ENCODE results near the gene DLK2. TPM values are rescaled to one million over a fixed set of nuclear protein-coding genes. Genes with fewer than 3 reads are reported as not detected.

DLK2 gene
- total RNA-seq, 1 experiment from 2014 or later: 30.2 TPM

DNA sequence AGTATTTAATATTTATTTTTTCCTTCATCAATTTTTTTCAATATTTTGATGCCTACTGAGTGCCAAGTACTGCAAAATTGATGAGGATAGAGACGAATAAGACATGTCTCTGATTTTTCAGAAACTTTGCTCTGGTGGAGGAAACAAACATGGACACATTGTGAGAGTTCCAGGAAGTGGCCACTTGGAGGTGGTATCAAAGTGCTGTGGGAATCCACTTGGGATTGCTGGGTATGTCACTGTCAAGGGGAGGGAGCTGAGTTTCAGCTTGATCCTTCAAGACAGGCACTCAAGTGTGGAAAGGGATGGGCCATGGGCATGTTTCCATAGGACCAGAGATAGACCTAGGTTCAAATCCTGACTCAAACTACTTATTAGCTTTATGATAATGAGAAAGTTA, 52.5 kb downstream of the DLK2 start:
- Mint-ChIP-seq H3K36me3 (ENCODE audit: insufficient read depth, unreplicated experiment) (no peaks in the 10 kb centered on the region), H3K27ac (ENCODE audit: low read depth, unreplicated experiment) (no peak overlapping the region), H3K9me3 (ENCODE audit: unreplicated experiment) (no peaks in the 10 kb centered on the region), H3K27me3 (ENCODE audit: insufficient read depth, unreplicated experiment) (no peaks in the 10 kb centered on the region), H3K4me1 (ENCODE audit: insufficient read depth, unreplicated experiment) (peaks cover 7% of the 10 kb centered on the region), H3K4me3 (ENCODE audit: unreplicated experiment) (no peak overlapping the region)
- peak; percentile 18 for DNase-seq (ENCODE audit: unreplicated experiment)
- CTCF ChIA-PET: interaction anchor here (0.5 kb wide), 1 partner anchor 19 kb away, joined by 3 read pairs; no protein-coding TSS in a partner anchor
- BruUV-seq (replicated peaks): no TSS peak
- intact Hi-C loops (cut with micrococcal nuclease): no loop called here
- POLR2A ChIA-PET: no interaction called here
- TF ChIP-seq, protein P1, sequence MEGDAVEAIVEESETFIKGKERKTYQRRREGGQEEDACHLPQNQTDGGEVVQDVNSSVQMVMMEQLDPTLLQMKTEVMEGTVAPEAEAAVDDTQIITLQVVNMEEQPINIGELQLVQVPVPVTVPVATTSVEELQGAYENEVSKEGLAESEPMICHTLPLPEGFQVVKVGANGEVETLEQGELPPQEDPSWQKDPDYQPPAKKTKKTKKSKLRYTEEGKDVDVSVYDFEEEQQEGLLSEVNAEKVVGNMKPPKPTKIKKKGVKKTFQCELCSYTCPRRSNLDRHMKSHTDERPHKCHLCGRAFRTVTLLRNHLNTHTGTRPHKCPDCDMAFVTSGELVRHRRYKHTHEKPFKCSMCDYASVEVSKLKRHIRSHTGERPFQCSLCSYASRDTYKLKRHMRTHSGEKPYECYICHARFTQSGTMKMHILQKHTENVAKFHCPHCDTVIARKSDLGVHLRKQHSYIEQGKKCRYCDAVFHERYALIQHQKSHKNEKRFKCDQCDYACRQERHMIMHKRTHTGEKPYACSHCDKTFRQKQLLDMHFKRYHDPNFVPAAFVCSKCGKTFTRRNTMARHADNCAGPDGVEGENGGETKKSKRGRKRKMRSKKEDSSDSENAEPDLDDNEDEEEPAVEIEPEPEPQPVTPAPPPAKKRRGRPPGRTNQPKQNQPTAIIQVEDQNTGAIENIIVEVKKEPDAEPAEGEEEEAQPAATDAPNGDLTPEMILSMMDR (IDR thresholded peaks at IDR 0.05; ENCODE audit: unreplicated experiment): no peak

GRCh38 chr6:43401730-43402129, 53.6 kb downstream of the DLK2 start:
- ChIA-PET CTCF (interaction anchor here (0.8 kb wide), 1 partner anchor 9 kb away, joined by 3 read pairs; no protein-coding TSS in a partner anchor), POLR2A (no interaction called here)
- no peak overlapping the region for H3K4me3 Mint-ChIP-seq (ENCODE audit: unreplicated experiment)
- DNase-seq (ENCODE audit: unreplicated experiment): no peak
- no TSS peak for BruUV-seq (replicated peaks)
- intact Hi-C loops (cut with micrococcal nuclease): no loop called here
- H3K36me3 Mint-ChIP-seq (ENCODE audit: insufficient read depth, unreplicated experiment): no peaks in the 10 kb centered on the region
- no peaks in the 10 kb centered on the region for H3K27me3 Mint-ChIP-seq (ENCODE audit: insufficient read depth, unreplicated experiment)
- TF ChIP-seq, protein P1 (IDR thresholded peaks at IDR 0.05; ENCODE audit: unreplicated experiment): no peak
- no peak overlapping the region for H3K27ac Mint-ChIP-seq (ENCODE audit: low read depth, unreplicated experiment)
- no peaks in the 10 kb centered on the region for H3K9me3 Mint-ChIP-seq (ENCODE audit: unreplicated experiment)
- peaks cover 7% of the 10 kb centered on the region for H3K4me1 Mint-ChIP-seq (ENCODE audit: insufficient read depth, unreplicated experiment)

Small RNAs within 50 kb of the gene (microRNA-seq; reads per million reads assigned to microRNA genes)
- gene MIR6780B: not detected

Other genes starting within 250 kb of the DLK2 start
- 52.5 and 91.0 TPM in 2 replicates for gene DNPH1, start 226.1 kb downstream of the DLK2 start, total RNA-seq (2022)
- gene TTBK1, start 212.1 kb downstream of the DLK2 start, total RNA-seq (2022): not detected in 2 replicates
- gene SLC22A7, start 157.3 kb downstream of the DLK2 start, total RNA-seq (2022): not detected in 2 replicates
- not detected in 2 replicates for gene CRIP3, start 146.7 kb downstream of the DLK2 start, total RNA-seq (2022)
- 11.3 and 12.9 TPM in 2 replicates for gene ZNF318, start 85.9 kb downstream of the DLK2 start, total RNA-seq (2022)
- gene ABCC10, start 28.0 kb downstream of the DLK2 start, total RNA-seq (2022): 25.6 and 25.9 TPM in 2 replicates
- 70.9 and 78.9 TPM in 2 replicates for gene TJAP1, start 22.0 kb upstream of the DLK2 start, total RNA-seq (2022)
- gene LRRC73, start 54.8 kb upstream of the DLK2 start, total RNA-seq (2022): 0.37 and 1.2 TPM in 2 replicates
- 65.1 and 72.9 TPM in 2 replicates for gene YIPF3, start 61.4 kb upstream of the DLK2 start, total RNA-seq (2022)
- gene POLR1C, start 61.5 kb upstream of the DLK2 start, total RNA-seq (2022): 54.9 and 63.6 TPM in 2 replicates
- 92.0 and 98.6 TPM in 2 replicates for gene XPO5, start 120.5 kb upstream of the DLK2 start, total RNA-seq (2022)
- 34.5 and 36.7 TPM in 2 replicates for gene POLH, start 120.6 kb upstream of the DLK2 start, total RNA-seq (2022)
- gene GTPBP2, start 173.7 kb upstream of the DLK2 start, total RNA-seq (2022): 277 and 311 TPM in 2 replicates
- 21.2 and 21.6 TPM in 2 replicates for gene MAD2L1BP, start 180.3 kb upstream of the DLK2 start, total RNA-seq (2022)
- gene RSPH9, start 189.5 kb upstream of the DLK2 start, total RNA-seq (2022): not detected in 2 replicates
- 69.1 and 79.5 TPM in 2 replicates for gene MRPS18A, start 232.2 kb upstream of the DLK2 start, total RNA-seq (2022)

Measured in MCF 10A (cell line).